Ovary (tissue), 3 donors: Measurements from ENCODE around the gene MBD4.

Experiments
- EP300 ChIP-seq: sonication (generic); formaldehyde crosslinking; IDR thresholded peaks from one replicate; pipeline ENCODE4 v1.6.1; 2017; ENCODE audit warnings: antibody characterized with exemption
- POLR2A ChIP-seq: fragments of 450-650 bp; IDR thresholded peaks from one replicate; pipeline ENCODE4 v1.6.1; 2017; ENCODE audit warnings: antibody characterized with exemption, mild to moderate bottlenecking, moderate library complexity
- TF ChIP-seq, protein P1 (sequence below), 3 donors: fragments of 450-650 bp in 2 of 3; fragments of 200-600 bp in 1 of 3; IDR thresholded peaks; one replicate each; pipeline versions ENCODE4 v1.5.1 to v1.8.0; 2016 to 2022; ENCODE audit warnings: antibody characterized with exemption in 3 of 3, mild to moderate bottlenecking in 1 of 3
- donor health status: DM: no; HTN: no; CAD: no.

DNA sequence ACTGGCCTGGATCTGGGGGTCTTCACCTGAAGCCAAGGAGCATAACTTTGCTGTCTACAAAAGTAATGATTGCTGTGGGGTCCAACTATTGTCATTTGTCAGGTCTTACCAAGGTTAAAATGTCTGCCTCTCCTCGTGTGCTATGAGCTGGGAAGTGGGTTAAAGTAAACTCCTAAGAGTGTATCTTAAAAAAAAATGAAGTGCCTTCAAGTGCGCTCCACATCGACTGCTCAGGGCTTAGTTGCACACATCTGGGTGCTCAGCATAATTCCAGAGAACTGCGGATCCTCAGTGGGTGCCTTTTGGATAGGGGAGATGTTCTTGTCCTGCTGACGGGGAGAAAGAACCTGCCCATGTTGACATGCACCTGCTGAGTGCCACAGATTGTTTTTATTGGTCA is 52.3 kb downstream of the MBD4 start:
- TF ChIP-seq, protein P1, sequence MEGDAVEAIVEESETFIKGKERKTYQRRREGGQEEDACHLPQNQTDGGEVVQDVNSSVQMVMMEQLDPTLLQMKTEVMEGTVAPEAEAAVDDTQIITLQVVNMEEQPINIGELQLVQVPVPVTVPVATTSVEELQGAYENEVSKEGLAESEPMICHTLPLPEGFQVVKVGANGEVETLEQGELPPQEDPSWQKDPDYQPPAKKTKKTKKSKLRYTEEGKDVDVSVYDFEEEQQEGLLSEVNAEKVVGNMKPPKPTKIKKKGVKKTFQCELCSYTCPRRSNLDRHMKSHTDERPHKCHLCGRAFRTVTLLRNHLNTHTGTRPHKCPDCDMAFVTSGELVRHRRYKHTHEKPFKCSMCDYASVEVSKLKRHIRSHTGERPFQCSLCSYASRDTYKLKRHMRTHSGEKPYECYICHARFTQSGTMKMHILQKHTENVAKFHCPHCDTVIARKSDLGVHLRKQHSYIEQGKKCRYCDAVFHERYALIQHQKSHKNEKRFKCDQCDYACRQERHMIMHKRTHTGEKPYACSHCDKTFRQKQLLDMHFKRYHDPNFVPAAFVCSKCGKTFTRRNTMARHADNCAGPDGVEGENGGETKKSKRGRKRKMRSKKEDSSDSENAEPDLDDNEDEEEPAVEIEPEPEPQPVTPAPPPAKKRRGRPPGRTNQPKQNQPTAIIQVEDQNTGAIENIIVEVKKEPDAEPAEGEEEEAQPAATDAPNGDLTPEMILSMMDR (IDR thresholded peaks at IDR 0.05) = no peak
- no peak for TF ChIP-seq POLR2A
- no peak for TF ChIP-seq EP300
